Measurements from ENCODE around the gene SLC3A2.
A peak's percentile ranks its signal among the peaks of the same experiment; 100 is the strongest.

SLC3A2 gene

GRCh38 chr11:62880803-62881578, at the start of gene SLC3A2:
TSS of gene SLC3A2 (plus strand) at chr11:62880896. CDS start at chr11:62881024, 128 bp downstream.
- DNase-seq (ENCODE audit: low read depth) = no peak
- TF ChIP-seq CTCF (conservative IDR thresholded peaks at IDR 0.05; ENCODE audit: low read depth, low read length) = peak; percentile 58
- peak within 1 kb of the TSS; percentile 98 for H3K4me3 ChIP-seq (ENCODE audit: low read length)

- DNase-seq (ENCODE audit: low read depth) = no peak
- TF ChIP-seq CTCF (conservative IDR thresholded peaks at IDR 0.05; ENCODE audit: low read depth, low read length) = no peak
- H3K4me3 ChIP-seq (ENCODE audit: low read length) = peak overlapping the region; percentile 88
Observed at GRCh38 chr11:62830904-62831519, 49.7 kb upstream of the SLC3A2 start.

DNA sequence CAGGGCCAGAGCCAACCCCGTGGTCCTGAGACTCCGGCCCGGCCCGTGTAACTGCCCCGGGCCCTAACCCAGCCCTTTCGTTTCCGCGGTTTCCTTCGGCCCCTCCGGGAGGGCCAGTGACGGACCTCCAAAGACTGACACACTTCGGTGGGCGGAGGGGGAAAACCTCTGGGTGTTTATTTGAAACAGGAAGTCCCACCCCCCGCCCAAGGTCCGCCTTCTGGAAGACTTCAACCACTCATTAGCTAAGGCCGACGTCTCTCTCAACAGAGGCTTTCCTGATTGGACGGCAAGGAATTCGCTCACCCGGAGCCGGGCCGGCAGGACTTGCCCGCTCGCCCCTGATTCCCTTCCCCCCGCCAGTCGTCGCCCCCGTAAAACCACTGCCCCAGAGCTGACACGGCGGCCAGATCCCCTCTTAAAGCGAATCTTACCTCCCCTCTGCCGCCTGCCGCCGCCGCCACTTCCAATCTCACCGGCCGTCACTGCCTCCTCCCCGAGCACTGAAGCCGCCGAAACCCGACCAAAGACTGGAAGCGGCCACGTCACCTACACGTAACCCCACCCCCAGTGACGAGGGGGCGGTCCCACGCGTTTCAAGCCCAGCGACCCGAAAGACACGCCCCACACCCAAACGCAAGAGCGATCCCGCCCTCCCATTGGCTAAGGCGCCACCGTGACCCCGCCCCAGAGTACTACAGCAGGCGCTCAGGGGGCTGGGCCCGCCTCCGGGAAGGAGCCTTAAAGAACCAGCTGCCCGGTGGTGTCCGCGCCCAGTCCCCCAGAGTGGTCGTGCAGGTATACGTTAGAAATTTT, 49.0 kb upstream of the SLC3A2 start, which contains the start of gene STX5:
TSS of gene STX5 (minus strand) at position 532 of the 816 bp plus-strand sequence. CDS start 808 bp downstream, outside the sequence.
- peak within 1 kb of the TSS; percentile 88 for H3K4me3 ChIP-seq (ENCODE audit: low read length)
- no peak for TF ChIP-seq CTCF (conservative IDR thresholded peaks at IDR 0.05; ENCODE audit: low read depth, low read length)
- DNase-seq (ENCODE audit: low read depth) = peak; percentile 95

DNA sequence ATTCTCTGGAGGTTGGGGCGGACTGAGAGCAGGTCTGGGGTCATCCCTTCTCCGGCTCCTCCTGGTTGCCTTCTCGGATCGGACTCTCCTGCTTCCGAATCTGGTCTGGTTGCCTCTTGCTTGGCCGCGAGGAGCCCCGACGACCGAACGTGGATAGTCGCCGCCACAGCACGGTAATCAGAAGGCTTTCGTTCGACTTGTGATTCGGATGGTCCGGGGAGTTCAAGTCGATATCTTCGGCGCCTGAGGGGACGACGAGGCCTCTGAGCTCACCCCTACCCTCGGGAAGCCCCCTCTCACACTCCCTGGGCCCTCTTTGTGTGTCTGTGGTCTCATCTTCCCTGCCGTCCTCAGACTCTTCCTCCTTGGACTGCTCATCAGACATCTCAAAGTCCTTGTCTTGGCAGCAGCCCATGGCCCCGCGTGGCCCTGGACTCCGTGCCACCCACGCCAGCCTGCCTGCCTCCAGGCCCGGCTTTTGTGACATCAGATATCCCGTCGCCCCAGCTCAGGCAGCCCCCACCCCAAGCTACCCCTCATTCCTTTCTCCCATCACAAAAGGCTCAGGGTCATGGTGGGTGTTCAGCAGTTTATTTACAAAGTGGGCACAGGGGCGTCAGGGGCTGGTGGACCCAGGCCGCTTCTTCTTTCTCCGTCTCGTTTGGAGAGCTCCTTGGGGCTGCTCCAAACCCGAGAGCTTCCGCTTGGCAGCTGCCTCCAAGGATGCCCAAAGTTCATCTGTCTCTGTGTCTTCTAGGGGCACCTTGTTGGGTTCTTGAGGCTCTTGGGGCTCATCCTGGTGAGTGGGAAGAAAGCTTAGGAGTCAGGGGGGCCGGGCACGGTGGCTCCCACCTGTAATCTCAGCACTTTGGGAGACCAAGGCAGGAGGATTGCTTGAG, 48.1 kb upstream of the SLC3A2 start, which contains the start of gene TEX54:
TSS of gene TEX54 (minus strand) at position 506 of the 899 bp plus-strand sequence.
- DNase-seq (ENCODE audit: low read depth) = no peak
- H3K4me3 ChIP-seq (ENCODE audit: low read length) = peak within 1 kb of the TSS; percentile 88
- TF ChIP-seq CTCF (conservative IDR thresholded peaks at IDR 0.05; ENCODE audit: low read depth, low read length) = no peak

DNA sequence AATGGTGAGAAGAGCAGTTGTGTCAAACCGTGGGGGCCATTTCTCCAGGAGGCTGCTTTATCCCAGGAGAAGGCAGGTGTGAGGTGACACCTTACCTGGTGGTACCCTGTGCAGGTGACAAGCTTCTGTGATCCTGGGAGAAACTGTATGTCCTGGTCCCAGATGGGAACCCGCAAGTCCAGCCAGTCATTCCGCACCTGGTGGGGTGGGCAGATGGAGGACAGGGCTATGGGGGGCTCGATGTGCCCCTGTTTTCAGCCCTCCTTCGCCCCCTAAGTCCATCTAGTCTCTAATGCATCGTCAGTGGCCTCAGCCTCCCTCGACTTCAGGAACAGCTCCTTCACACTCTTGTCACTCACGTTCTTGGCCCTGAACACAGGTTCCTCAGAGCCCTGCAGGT, 45.4 kb upstream of the SLC3A2 start:
- DNase-seq (ENCODE audit: low read depth) = no peak
- no peak for TF ChIP-seq CTCF (conservative IDR thresholded peaks at IDR 0.05; ENCODE audit: low read depth, low read length)
- H3K4me3 ChIP-seq (ENCODE audit: low read length) = no peak overlapping the region
